Activated CD4-positive, CD25-positive, alpha-beta regulatory T cell treated with anti-CD3 and anti-CD28 coated beads, Interleukin-2, amount 50 U/mL, for 24 hours (primary cell): ENCODE data around the gene ANO2.

Experiments used
- ATAC-seq, 2 donors: fragments of 150-1000 bp; cut with Tn5 transposase; one replicate each; pipeline ENCODE4 v1.10.0; 2021; ENCODE audit warnings: mild to moderate bottlenecking in 1 of 2, moderate library complexity in 1 of 2

ANO2 gene

GRCh38 chr12:5718680-5719079 lies 226.4 kb downstream of the ANO2 start:
- no peak for ATAC-seq

- ATAC-seq = no peak
Observed at GRCh38 chr12:5718073-5718472, 227.0 kb downstream of the ANO2 start.

- no peak for ATAC-seq
Observed at GRCh38 chr12:5716976-5717375, 228.1 kb downstream of the ANO2 start.

GRCh38 chr12:5716201-5716600 lies 228.9 kb downstream of the ANO2 start:
- no peak for ATAC-seq

- ATAC-seq = no peak
Observed at GRCh38 chr12:5715021-5715420, 230.0 kb downstream of the ANO2 start.

- no peak for ATAC-seq
Observed at GRCh38 chr12:5713599-5714081, 231.4 kb downstream of the ANO2 start.

GRCh38 chr12:5710260-5710878 lies 234.7 kb downstream of the ANO2 start:
- no peak for ATAC-seq

GRCh38 chr12:5708371-5708770 lies 236.7 kb downstream of the ANO2 start:
- ATAC-seq = no peak

- ATAC-seq = no peak
Observed at GRCh38 chr12:5706247-5706646, 238.8 kb downstream of the ANO2 start.

- no peak for ATAC-seq
Observed at GRCh38 chr12:5705791-5706190, 239.3 kb downstream of the ANO2 start.

- ATAC-seq = no peak
Observed at GRCh38 chr12:5694759-5695409, 250.2 kb downstream of the ANO2 start.

GRCh38 chr12:5692850-5693249 lies 252.2 kb downstream of the ANO2 start:
- ATAC-seq = no peak

GRCh38 chr12:5691943-5692342 lies 253.1 kb downstream of the ANO2 start:
- ATAC-seq = no peak

- ATAC-seq = no peak
Observed at GRCh38 chr12:5690240-5690639, 254.8 kb downstream of the ANO2 start.

- ATAC-seq = no peak
Observed at GRCh38 chr12:5689773-5690172, 255.3 kb downstream of the ANO2 start.

GRCh38 chr12:5688226-5688625 lies 256.8 kb downstream of the ANO2 start:
- ATAC-seq = no peak

- no peak for ATAC-seq
Observed at GRCh38 chr12:5685935-5686334, 259.1 kb downstream of the ANO2 start.

GRCh38 chr12:5684989-5685388 lies 260.1 kb downstream of the ANO2 start:
- ATAC-seq = no peak

- ATAC-seq = no peak
Observed at GRCh38 chr12:5682581-5682980, 262.5 kb downstream of the ANO2 start.

GRCh38 chr12:5678176-5678575 lies 266.9 kb downstream of the ANO2 start:
- ATAC-seq = no peak

GRCh38 chr12:5669624-5670023 lies 275.4 kb downstream of the ANO2 start:
- peak in 1 of 2 donors; percentile 33 for ATAC-seq

GRCh38 chr12:5665615-5666014 lies 279.4 kb downstream of the ANO2 start:
- ATAC-seq = no peak

GRCh38 chr12:5661811-5662210 lies 283.2 kb downstream of the ANO2 start:
- no peak for ATAC-seq

GRCh38 chr12:5660238-5660637 lies 284.8 kb downstream of the ANO2 start:
- ATAC-seq = no peak
